Measurements from ENCODE around the gene INF2.

DNA sequence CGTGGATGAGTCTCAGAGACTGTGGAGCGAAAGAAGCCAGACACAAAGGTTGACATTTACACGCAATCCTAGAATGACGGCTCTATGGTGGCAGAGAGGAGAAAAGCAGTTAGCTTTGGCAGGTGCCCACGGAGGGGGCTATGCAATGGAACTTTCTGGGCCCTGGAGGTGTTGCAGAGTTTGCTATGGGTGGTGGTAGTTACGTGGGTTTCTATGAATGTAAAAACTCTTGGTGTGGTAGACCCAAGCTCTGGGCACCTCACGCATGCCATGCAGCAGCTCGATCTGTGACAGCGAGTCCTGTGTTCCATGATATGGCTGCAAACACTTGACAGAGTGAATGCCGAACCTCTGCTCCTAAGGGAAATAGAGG is 5.0 kb upstream of the INF2 start:
- TF ChIP-seq, protein P1, sequence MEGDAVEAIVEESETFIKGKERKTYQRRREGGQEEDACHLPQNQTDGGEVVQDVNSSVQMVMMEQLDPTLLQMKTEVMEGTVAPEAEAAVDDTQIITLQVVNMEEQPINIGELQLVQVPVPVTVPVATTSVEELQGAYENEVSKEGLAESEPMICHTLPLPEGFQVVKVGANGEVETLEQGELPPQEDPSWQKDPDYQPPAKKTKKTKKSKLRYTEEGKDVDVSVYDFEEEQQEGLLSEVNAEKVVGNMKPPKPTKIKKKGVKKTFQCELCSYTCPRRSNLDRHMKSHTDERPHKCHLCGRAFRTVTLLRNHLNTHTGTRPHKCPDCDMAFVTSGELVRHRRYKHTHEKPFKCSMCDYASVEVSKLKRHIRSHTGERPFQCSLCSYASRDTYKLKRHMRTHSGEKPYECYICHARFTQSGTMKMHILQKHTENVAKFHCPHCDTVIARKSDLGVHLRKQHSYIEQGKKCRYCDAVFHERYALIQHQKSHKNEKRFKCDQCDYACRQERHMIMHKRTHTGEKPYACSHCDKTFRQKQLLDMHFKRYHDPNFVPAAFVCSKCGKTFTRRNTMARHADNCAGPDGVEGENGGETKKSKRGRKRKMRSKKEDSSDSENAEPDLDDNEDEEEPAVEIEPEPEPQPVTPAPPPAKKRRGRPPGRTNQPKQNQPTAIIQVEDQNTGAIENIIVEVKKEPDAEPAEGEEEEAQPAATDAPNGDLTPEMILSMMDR (conservative IDR thresholded peaks at IDR 0.05): no peak
- no peak for TF ChIP-seq EZH2 (IDR thresholded peaks at IDR 0.05; ENCODE audit: low read depth)

Measured in PC-9 (cell line).